ENCODE results near the gene STAMBP. TPM values are rescaled to one million over a fixed set of nuclear protein-coding genes. Genes with fewer than 3 reads are reported as not detected.
"Not testable (repeated sequence)": the region's sequence is repeated elsewhere in the genome, so short reads cannot be mapped to it uniquely, and the experiment has no call there.

STAMBP gene
- polyA plus RNA-seq, 3 donors = 57.4 to 61.7 (median 59.9) TPM

GRCh38 chr2:73902284-73902683 is 73.5 kb downstream of the STAMBP start:
- no peak for DNase-seq

- no peak for DNase-seq
Observed at GRCh38 chr2:73903313-73903712, 74.6 kb downstream of the STAMBP start.

GRCh38 chr2:73903949-73904613 is 75.3 kb downstream of the STAMBP start:
- DNase-seq = not testable (repeated sequence)

- DNase-seq = no peak
Observed at GRCh38 chr2:73904952-73905351, 76.2 kb downstream of the STAMBP start.

- DNase-seq = no peak
Observed at GRCh38 chr2:73906847-73907505, 78.2 kb downstream of the STAMBP start.

- DNase-seq = no peak
Observed at GRCh38 chr2:73907840-73908452, 79.2 kb downstream of the STAMBP start.

GRCh38 chr2:73908689-73909652 is 80.2 kb downstream of the STAMBP start:
- peak; percentile 41 for DNase-seq

GRCh38 chr2:73910873-73911547 is 82.2 kb downstream of the STAMBP start:
- DNase-seq = no peak

GRCh38 chr2:73911548-73912208 is 82.9 kb downstream of the STAMBP start:
- DNase-seq = no peak

GRCh38 chr2:73913414-73914054 is 84.8 kb downstream of the STAMBP start:
- no peak for DNase-seq

GRCh38 chr2:73914667-73915066 is 85.9 kb downstream of the STAMBP start:
- no peak for DNase-seq

GRCh38 chr2:73915437-73915993 is 86.8 kb downstream of the STAMBP start:
- DNase-seq = no peak

GRCh38 chr2:73916666-73917065 is 87.9 kb downstream of the STAMBP start:
- DNase-seq = no peak

GRCh38 chr2:73917296-73917695 is 88.5 kb downstream of the STAMBP start:
- no peak for DNase-seq

GRCh38 chr2:73917696-73918207 is 89.0 kb downstream of the STAMBP start:
- no peak for DNase-seq

GRCh38 chr2:73918856-73919255 is 90.1 kb downstream of the STAMBP start:
- DNase-seq = no peak

GRCh38 chr2:73919596-73920228 is 91.0 kb downstream of the STAMBP start:
- DNase-seq = no peak

- DNase-seq = no peak
Observed at GRCh38 chr2:73920577-73921545, 92.1 kb downstream of the STAMBP start.
